Transverse colon (tissue), 4 donors: ENCODE results near the gene UNC119. TPM values are rescaled to one million over a fixed set of nuclear protein-coding genes. Genes with fewer than 3 reads are reported as not detected.

Experiments used
- DNase-seq: peaks from one replicate; pipeline ENCODE4 v3.0.0-alpha.2; 2019
- H3K27ac ChIP-seq, 4 donors: fragments of 200-600 bp; sonication (generic); 2 replicates each; pipeline ENCODE4 v1.5.1; 2016 to 2018; ENCODE audit warnings: inconsistent platforms in 4 of 4
- H3K27me3 ChIP-seq: fragments of 200-600 bp; sonication (generic); 2 replicates; pipeline ENCODE4 v1.5.1; 2017; ENCODE audit warnings: inconsistent platforms
- H3K36me3 ChIP-seq, 4 donors: fragments of 200-600 bp; sonication (generic); 2 replicates each; pipeline ENCODE4 v1.5.1; 2017 to 2019; ENCODE audit warnings: inconsistent platforms in 4 of 4
- H3K4me1 ChIP-seq, 4 donors: fragments of 200-600 bp; sonication (generic); 2 replicates each; pipeline ENCODE4 v1.5.1; 2017 to 2020; ENCODE audit warnings: inconsistent platforms in 4 of 4
- H3K4me3 ChIP-seq, 4 donors: fragments of 200-600 bp; sonication (generic); 1 replicate in 1 of 4; 2 replicates in 3 of 4; pipeline versions ENCODE4 v1.5.1 to v1.6.1; 2017 to 2019; ENCODE audit warnings: inconsistent platforms in 4 of 4
- H3K9me3 ChIP-seq, 2 donors: fragments of 200-600 bp; sonication (generic); 2 replicates each; pipeline ENCODE4 v1.5.1; 2017 to 2019; ENCODE audit warnings: inconsistent platforms in 2 of 2
- EP300 ChIP-seq: sonication (generic); formaldehyde crosslinking; IDR thresholded peaks from one replicate; pipeline ENCODE4 v1.6.1; 2017; ENCODE audit warnings: antibody characterized with exemption, low read depth
- POLR2A ChIP-seq: fragments of 450-650 bp; IDR thresholded peaks from one replicate; pipeline ENCODE4 v1.6.1; 2016; ENCODE audit warnings: antibody characterized with exemption, mild to moderate bottlenecking, moderate library complexity
- POLR2AphosphoS5 ChIP-seq, 3 donors: sonication (generic); formaldehyde crosslinking; IDR thresholded peaks; one replicate each; pipeline ENCODE4 v1.6.1; 2016; ENCODE audit warnings: antibody characterized with exemption in 3 of 3
- WGBS, 2 donors: methylation state at CpG; one replicate each; pipeline ENCODE4 v1.1.5; 2018; ENCODE audit warnings: low coverage in 1 of 2; 5-methylcytosine and 5-hydroxymethylcytosine counted together
- in situ Hi-C, 4 donors: fragments of 200-750 bp; cut with MboI; loops; one replicate each; pipeline versions ENCODE4 v1.15.0 to v1.15.1; 2017; ENCODE audit warnings: low sequenced_read_pairs in 3 of 4, low pct_ligation_motif_present in 1 of 4, low pct_unique_long_range_greater_than_20kb in 1 of 4
- intact Hi-C: fragments of 100-400 bp; cut with DNase I; formaldehyde crosslinking; loops from one replicate; pipeline ENCODE4 v1.15.1; 2023; ENCODE audit warnings: low total_unique reads
- total RNA-seq, 4 donors: library from RNA; depleted of rRNA; stranded (reverse); fragments of >200 nt; gene quantifications; one replicate each; pipeline ENCODE4 v1.1.0, GENCODE V29; 2016
- TF ChIP-seq, protein P1 (sequence below), 5 experiments: fragments of 200-600 bp in 3 of 5; fragments of 450-650 bp in 2 of 5; sonication (generic) in 3 of 5; IDR thresholded peaks; 1 replicate in 2 of 5; 2 replicates in 3 of 5; pipeline ENCODE4 v1.5.1; 2016 to 2017; ENCODE audit warnings: antibody characterized with exemption in 5 of 5, inconsistent platforms in 3 of 5, mild to moderate bottlenecking in 2 of 5, moderate library complexity in 1 of 5

The UNC119 gene
- total RNA-seq, 4 donors from 2014 or later, result 16.4 to 52.4 (median 32.8) TPM

DNA sequence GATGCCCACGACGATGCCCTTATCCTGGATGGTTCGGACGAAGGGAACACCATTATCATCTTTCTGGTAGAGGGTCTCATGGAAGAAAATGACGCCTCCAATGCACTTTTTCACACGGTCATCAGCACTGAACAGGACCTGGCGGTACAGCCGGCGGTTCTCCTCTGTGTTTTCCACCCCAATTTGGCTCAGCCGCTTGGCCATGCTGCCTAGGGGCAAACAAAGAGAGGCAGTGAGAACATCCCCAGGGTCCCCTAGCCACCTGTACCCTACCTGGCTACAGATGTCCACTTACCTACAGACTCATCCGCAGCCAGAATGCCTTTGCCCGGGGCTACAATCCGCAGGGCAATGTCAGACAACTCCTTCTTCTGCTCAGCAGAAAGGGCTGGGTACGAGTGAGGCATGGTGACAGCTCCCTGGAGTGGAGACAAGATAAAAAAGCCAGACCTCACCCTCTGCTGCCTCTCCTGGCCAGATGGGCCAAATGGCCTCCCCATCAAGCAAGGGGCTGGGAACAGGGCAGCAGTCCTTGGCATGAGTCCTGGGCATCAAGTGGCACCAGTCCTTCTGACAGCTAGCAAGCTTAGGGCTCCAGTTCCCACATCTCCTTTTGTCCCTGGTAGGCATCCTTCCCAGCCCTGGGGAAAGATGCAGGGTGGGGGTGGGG lies 22.8 kb upstream of the UNC119 start:
- intact Hi-C loops (no loop called here), in situ Hi-C loops (no loop called here)
- DNase-seq, result no peak
- H3K4me3 ChIP-seq, result no peak overlapping the region
- H3K27me3 ChIP-seq, result no peaks in the 10 kb centered on the region
- no peaks in the 10 kb centered on the region for H3K9me3 ChIP-seq
- WGBS, 2 donors, result 95% methylated on average over 14 of the region's 14 CpGs; no CpG with 5 or more reads in 1 of the 2 donors
- H3K36me3 ChIP-seq, result no peaks in the 10 kb centered on the region
- H3K27ac ChIP-seq, result no peak overlapping the region
- peaks cover 10 to 28% (median 19%) of the 10 kb centered on the region in 4 donors for H3K4me1 ChIP-seq
- TF ChIP-seq POLR2AphosphoS5 (IDR thresholded peaks at IDR 0.05) (no peak), POLR2A (no peak), EP300 (no peak)
- TF ChIP-seq, protein P1, sequence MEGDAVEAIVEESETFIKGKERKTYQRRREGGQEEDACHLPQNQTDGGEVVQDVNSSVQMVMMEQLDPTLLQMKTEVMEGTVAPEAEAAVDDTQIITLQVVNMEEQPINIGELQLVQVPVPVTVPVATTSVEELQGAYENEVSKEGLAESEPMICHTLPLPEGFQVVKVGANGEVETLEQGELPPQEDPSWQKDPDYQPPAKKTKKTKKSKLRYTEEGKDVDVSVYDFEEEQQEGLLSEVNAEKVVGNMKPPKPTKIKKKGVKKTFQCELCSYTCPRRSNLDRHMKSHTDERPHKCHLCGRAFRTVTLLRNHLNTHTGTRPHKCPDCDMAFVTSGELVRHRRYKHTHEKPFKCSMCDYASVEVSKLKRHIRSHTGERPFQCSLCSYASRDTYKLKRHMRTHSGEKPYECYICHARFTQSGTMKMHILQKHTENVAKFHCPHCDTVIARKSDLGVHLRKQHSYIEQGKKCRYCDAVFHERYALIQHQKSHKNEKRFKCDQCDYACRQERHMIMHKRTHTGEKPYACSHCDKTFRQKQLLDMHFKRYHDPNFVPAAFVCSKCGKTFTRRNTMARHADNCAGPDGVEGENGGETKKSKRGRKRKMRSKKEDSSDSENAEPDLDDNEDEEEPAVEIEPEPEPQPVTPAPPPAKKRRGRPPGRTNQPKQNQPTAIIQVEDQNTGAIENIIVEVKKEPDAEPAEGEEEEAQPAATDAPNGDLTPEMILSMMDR (IDR thresholded peaks at IDR 0.05), result no peak

DNA sequence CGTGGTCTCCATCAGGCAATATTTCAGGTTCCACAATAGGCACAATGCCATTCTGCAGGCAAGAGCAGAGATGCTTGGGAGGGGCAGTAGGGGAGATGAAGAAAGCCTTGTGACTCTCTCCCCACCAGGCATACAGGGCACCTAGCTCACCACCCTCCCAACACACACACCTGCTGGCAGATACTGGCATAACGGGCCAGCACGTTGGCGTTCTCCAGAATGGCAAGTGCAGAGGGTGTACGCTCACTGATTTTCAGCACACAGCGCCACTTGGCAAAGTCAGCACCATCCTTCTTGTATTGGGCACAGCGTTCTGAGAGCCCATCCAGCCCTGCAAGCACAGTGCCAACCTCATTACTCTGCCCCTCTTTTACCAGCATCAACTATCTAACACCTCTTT lies 22.1 kb upstream of the UNC119 start:
- in situ Hi-C loops (no loop called here), intact Hi-C loops (no loop called here)
- WGBS, 2 donors, result 83% methylated on average over 7 of the region's 7 CpGs; no CpG with 5 or more reads in 1 of the 2 donors

DNA sequence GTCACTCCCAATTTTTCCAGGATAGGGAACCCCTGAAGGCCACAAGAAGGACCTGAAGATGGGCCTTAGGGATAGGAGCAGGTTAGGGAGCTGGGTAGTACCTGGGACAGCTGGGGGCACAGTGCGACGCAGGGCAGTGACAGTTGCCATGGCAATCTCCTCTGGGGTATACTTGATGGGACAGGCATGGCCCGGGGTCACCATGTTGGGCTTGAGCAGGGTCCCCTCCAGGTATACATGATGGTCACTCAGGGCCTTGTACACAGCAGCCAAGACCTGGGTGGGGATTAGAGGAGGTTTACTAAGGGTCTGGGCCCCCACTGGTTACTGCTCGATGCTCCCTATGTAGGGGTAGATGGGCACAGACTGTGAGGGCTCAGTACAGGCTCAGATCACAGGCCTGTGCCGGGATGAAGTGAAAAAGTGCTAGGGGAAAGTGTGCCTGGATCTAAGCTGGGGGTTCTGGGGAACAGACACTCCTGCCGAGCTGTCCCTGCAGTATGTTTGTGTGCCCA lies 21.6 kb upstream of the UNC119 start:
- in situ Hi-C loops (no loop called here), intact Hi-C loops (no loop called here)
- H3K27ac ChIP-seq, result no peak overlapping the region
- H3K36me3 ChIP-seq, result no peaks in the 10 kb centered on the region
- no peaks in the 10 kb centered on the region for H3K9me3 ChIP-seq
- no peak overlapping the region for H3K4me3 ChIP-seq
- H3K4me1 ChIP-seq, result peaks cover 12 to 37% (median 25%) of the 10 kb centered on the region in 4 donors
- DNase-seq, result no peak
- no peaks in the 10 kb centered on the region for H3K27me3 ChIP-seq
- WGBS, 2 donors, result 98% methylated on average over 6 of the region's 6 CpGs; no CpG with 5 or more reads in 1 of the 2 donors
- TF ChIP-seq POLR2AphosphoS5 (IDR thresholded peaks at IDR 0.05), result no peak
- TF ChIP-seq EP300, result no peak
- TF ChIP-seq, protein P1 (IDR thresholded peaks at IDR 0.05), result no peak
- no peak for TF ChIP-seq POLR2A

More for the DNA sequence above, 22.1 kb upstream of the UNC119 start:
- Histone ChIP-seq H3K36me3 (no peaks in the 10 kb centered on the region), H3K4me1 (peaks cover 12 to 36% (median 25%) of the 10 kb centered on the region in 4 donors), H3K9me3 (no peaks in the 10 kb centered on the region), H3K4me3 (no peak overlapping the region), H3K27ac (no peak overlapping the region), H3K27me3 (no peaks in the 10 kb centered on the region)
- TF ChIP-seq EP300 (no peak), POLR2A (no peak), POLR2AphosphoS5 (IDR thresholded peaks at IDR 0.05) (no peak)
- TF ChIP-seq, protein P1 (IDR thresholded peaks at IDR 0.05), result no peak
- DNase-seq, result no peak

DNA sequence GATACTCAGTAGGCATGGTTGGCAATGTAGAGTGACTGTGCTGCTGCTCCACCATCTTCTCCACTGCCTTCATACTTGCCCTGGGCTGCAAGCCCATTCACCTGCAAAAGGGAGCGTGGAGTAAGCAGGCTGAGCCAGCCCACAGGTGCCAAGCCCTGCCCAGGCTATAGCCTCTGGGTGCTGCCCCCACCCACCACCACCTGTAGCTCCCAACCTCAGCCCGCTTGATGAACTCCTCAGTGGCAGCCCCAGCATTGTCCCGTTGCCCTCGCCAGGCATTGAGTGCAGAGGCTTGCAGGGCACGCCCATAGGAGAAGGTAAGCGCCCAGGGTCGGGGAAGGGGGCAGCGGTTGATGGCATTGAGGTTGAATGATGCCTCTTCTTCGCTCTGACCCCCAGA lies 21.1 kb upstream of the UNC119 start:
- Histone ChIP-seq H3K4me3 (no peak overlapping the region), H3K27ac (no peak overlapping the region), H3K36me3 (no peaks in the 10 kb centered on the region), H3K9me3 (no peaks in the 10 kb centered on the region), H3K27me3 (no peaks in the 10 kb centered on the region), H3K4me1 (peaks cover 12 to 37% (median 25%) of the 10 kb centered on the region in 4 donors)
- in situ Hi-C loops, result no loop called here
- intact Hi-C loops, result no loop called here
- DNase-seq, result no peak
- WGBS, 2 donors, result 93% methylated on average over 9 of the region's 9 CpGs; no CpG with 5 or more reads in 1 of the 2 donors
- no peak for TF ChIP-seq POLR2A
- TF ChIP-seq, protein P1 (IDR thresholded peaks at IDR 0.05), result no peak
- no peak for TF ChIP-seq EP300
- TF ChIP-seq POLR2AphosphoS5 (IDR thresholded peaks at IDR 0.05), result no peak
